HG03565 (cell line): ENCODE results near the gene SNF8.
"Not testable (repeated sequence)": the region's sequence is repeated elsewhere in the genome, so short reads cannot be mapped to it uniquely, and the experiment has no call there.

Experiments used
- ATAC-seq: cut with Tn5 transposase; IDR thresholded peaks from one replicate; pipeline ENCODE4 v1.9.1; 2021; ENCODE audit warnings: mild to moderate bottlenecking, moderate library complexity; ENCODE audit not compliant: unreplicated experiment

The SNF8 gene

GRCh38 chr17:48944515-48945260, at the start of gene SNF8:
TSS of gene SNF8 (minus strand) at chr17:48944842. CDS start at chr17:48944734, 108 bp downstream.
- peak; percentile 77 for ATAC-seq

GRCh38 chr17:48993951-48994350, 49.3 kb upstream of the SNF8 start:
- no peak for ATAC-seq

- ATAC-seq: no peak
Observed at GRCh38 chr17:48993305-48993704, 48.7 kb upstream of the SNF8 start.

- no peak for ATAC-seq
Observed at GRCh38 chr17:48992444-48992843, 47.8 kb upstream of the SNF8 start.

GRCh38 chr17:48990882-48991357, 46.3 kb upstream of the SNF8 start:
- ATAC-seq: no peak

GRCh38 chr17:48989100-48989499, 44.5 kb upstream of the SNF8 start:
- no peak for ATAC-seq

- no peak for ATAC-seq
Observed at GRCh38 chr17:48985436-48986245, 41.0 kb upstream of the SNF8 start.

- ATAC-seq: no peak
Observed at GRCh38 chr17:48981927-48982539, 37.4 kb upstream of the SNF8 start.

- ATAC-seq: no peak
Observed at GRCh38 chr17:48973806-48974205, 29.2 kb upstream of the SNF8 start.

GRCh38 chr17:48972749-48973097, 28.1 kb upstream of the SNF8 start:
- no peak for ATAC-seq

- ATAC-seq: no peak
Observed at GRCh38 chr17:48970865-48971687, 26.4 kb upstream of the SNF8 start.

- no peak for ATAC-seq
Observed at GRCh38 chr17:48970224-48970623, 25.6 kb upstream of the SNF8 start.

- ATAC-seq: no peak
Observed at GRCh38 chr17:48961516-48962233, 17.0 kb upstream of the SNF8 start.

GRCh38 chr17:48960834-48961515, 16.3 kb upstream of the SNF8 start:
- ATAC-seq: no peak

GRCh38 chr17:48954300-48954755, 9.7 kb upstream of the SNF8 start:
- ATAC-seq: no peak

- peak; percentile 54 for ATAC-seq
Observed at GRCh38 chr17:48952904-48953303, 8.3 kb upstream of the SNF8 start.

GRCh38 chr17:48951572-48951971, 6.9 kb upstream of the SNF8 start:
- no peak for ATAC-seq

GRCh38 chr17:48945261-48945651, 614 bp upstream of the SNF8 start:
- not testable (repeated sequence) for ATAC-seq

- ATAC-seq: no peak
Observed at GRCh38 chr17:48933035-48933434, 11.6 kb downstream of the SNF8 start.
